ENCODE measurements around the gene RBBP4. TPM values are rescaled to one million over a fixed set of nuclear protein-coding genes. Genes with fewer than 3 reads are reported as not detected.
"Not testable (repeated sequence)": the region's sequence is repeated elsewhere in the genome, so short reads cannot be mapped to it uniquely, and the experiment has no call there.

Gene RBBP4
- total RNA-seq, 2 donors from 2014 or later, result 128 to 129 TPM

GRCh38 chr1:32711221-32711620, 60.2 kb downstream of the RBBP4 start:
- not testable (repeated sequence) for DNase-seq, ATAC-seq
- intact Hi-C loops (cut with DNase I, micrococcal nuclease), result loop anchor here in 1 of 2 donors (10.0 kb wide), 1 partner anchor 64 kb away; no protein-coding TSS in a partner anchor

- ATAC-seq (no peak), DNase-seq (no peak)
- intact Hi-C loops (cut with DNase I, micrococcal nuclease), result loop anchor here (2.0 to 10.0 kb wide), 2 partner anchors 60 to 62 kb away; no protein-coding TSS in a partner anchor
Measured at GRCh38 chr1:32713081-32713480, 62.1 kb downstream of the RBBP4 start.

- intact Hi-C loops (cut with DNase I, micrococcal nuclease), result loop anchor here in 1 of 2 donors (10.0 kb wide), 1 partner anchor 61 kb away; no protein-coding TSS in a partner anchor
- ATAC-seq (no peak), DNase-seq (peak in 1 of 2 donors; percentile 35)
Measured at GRCh38 chr1:32714277-32714676, 63.3 kb downstream of the RBBP4 start.

DNA sequence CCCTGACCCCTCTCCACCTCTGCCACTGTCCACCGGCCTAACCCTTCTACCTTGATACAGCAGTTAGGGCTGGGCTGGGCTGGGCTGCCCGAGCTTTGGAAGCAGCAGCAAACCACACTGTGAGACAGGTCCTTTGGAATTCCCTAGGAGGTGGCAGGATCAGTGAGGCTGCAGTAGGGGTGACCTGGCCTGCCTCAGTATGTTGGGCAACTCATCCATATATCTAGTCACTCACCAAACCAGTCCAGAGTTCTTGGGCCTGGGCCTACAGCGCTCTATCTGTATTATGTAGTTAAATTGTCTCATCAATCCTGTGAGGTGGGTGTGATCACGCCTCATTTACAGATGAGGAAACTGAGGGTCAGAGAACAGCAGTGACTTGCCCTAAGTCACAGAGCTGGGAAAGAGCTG, 64.9 kb downstream of the RBBP4 start:
- intact Hi-C loops (cut with DNase I, micrococcal nuclease), result loop anchor here in 1 of 2 donors (10.0 kb wide), 1 partner anchor 59 kb away; no protein-coding TSS in a partner anchor
- peak in 1 of 2 donors; percentile 34 for DNase-seq

GRCh38 chr1:32716312-32717148, 65.5 kb downstream of the RBBP4 start:
- intact Hi-C loops (cut with DNase I, micrococcal nuclease), result loop anchor here in 1 of 2 donors (10.0 kb wide), 1 partner anchor 58 kb away; no protein-coding TSS in a partner anchor
- ATAC-seq, result peak; percentile 87

More for the DNA sequence above, 64.9 kb downstream of the RBBP4 start:
- ATAC-seq, result peak; percentile 19

GRCh38 chr1:32717503-32717902, 66.5 kb downstream of the RBBP4 start:
- intact Hi-C loops (cut with DNase I, micrococcal nuclease), result loop anchor here in 1 of 2 donors (10.0 kb wide), 1 partner anchor 57 kb away; no protein-coding TSS in a partner anchor
- DNase-seq, result no peak
- no peak for ATAC-seq

More at GRCh38 chr1:32716312-32717148, 65.5 kb downstream of the RBBP4 start:
- DNase-seq, result peak; percentile 98

GRCh38 chr1:32718036-32718435, 67.0 kb downstream of the RBBP4 start:
- no peak for DNase-seq
- intact Hi-C loops (cut with DNase I, micrococcal nuclease), result loop anchor here in 1 of 2 donors (10.0 kb wide), 1 partner anchor 57 kb away; no protein-coding TSS in a partner anchor
- ATAC-seq, result no peak

- intact Hi-C loops (cut with DNase I, micrococcal nuclease), result loop anchor here in 1 of 2 donors (10.0 kb wide), 1 partner anchor 56 kb away; no protein-coding TSS in a partner anchor
- DNase-seq (no peak), ATAC-seq (no peak)
Measured at GRCh38 chr1:32718527-32718926, 67.5 kb downstream of the RBBP4 start.

- ATAC-seq, result no peak
- intact Hi-C loops (cut with DNase I, micrococcal nuclease), result loop anchor here in 1 of 2 donors (10.0 kb wide), 1 partner anchor 55 kb away; no protein-coding TSS in a partner anchor
Measured at GRCh38 chr1:32719681-32720275, 68.8 kb downstream of the RBBP4 start.

GRCh38 chr1:32724678-32725614, 73.9 kb downstream of the RBBP4 start:
- ATAC-seq (peak; percentile 84), DNase-seq (peak; percentile 41 to 74)
- intact Hi-C loops (cut with DNase I, micrococcal nuclease), result no loop called here

More at GRCh38 chr1:32719681-32720275, 68.8 kb downstream of the RBBP4 start:
- no peak for DNase-seq

DNA sequence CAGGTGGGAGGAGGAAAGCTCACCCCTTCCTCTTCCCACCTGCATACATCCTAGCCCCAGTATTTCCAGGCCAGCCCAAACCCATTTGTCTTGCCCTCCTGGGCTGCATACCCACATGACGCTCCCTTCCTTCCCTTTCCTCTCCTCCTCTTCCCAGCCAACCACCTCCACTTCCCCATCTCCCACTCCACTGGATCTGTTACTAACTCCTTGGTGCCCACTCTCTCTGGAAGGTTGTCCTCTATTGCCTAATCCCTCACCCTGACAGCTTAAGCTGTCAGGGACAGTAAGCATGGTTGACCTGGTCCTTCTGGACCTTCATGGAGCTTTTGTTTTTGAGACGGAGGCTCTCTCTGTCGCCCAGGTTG, 74.6 kb downstream of the RBBP4 start:
- no peak for DNase-seq
- ATAC-seq, result no peak
- intact Hi-C loops (cut with DNase I, micrococcal nuclease), result no loop called here

GRCh38 chr1:32727876-32728275, 76.9 kb downstream of the RBBP4 start:
- DNase-seq (no peak), ATAC-seq (peak; percentile 20)
- intact Hi-C loops (cut with DNase I, micrococcal nuclease), result no loop called here

- ATAC-seq (no peak), DNase-seq (no peak)
- intact Hi-C loops (cut with DNase I, micrococcal nuclease), result no loop called here
Measured at GRCh38 chr1:32728413-32729077, 77.5 kb downstream of the RBBP4 start.

GRCh38 chr1:32729254-32730046, 78.4 kb downstream of the RBBP4 start:
- no peak for ATAC-seq
- DNase-seq, result no peak
- intact Hi-C loops (cut with DNase I, micrococcal nuclease), result no loop called here

DNA sequence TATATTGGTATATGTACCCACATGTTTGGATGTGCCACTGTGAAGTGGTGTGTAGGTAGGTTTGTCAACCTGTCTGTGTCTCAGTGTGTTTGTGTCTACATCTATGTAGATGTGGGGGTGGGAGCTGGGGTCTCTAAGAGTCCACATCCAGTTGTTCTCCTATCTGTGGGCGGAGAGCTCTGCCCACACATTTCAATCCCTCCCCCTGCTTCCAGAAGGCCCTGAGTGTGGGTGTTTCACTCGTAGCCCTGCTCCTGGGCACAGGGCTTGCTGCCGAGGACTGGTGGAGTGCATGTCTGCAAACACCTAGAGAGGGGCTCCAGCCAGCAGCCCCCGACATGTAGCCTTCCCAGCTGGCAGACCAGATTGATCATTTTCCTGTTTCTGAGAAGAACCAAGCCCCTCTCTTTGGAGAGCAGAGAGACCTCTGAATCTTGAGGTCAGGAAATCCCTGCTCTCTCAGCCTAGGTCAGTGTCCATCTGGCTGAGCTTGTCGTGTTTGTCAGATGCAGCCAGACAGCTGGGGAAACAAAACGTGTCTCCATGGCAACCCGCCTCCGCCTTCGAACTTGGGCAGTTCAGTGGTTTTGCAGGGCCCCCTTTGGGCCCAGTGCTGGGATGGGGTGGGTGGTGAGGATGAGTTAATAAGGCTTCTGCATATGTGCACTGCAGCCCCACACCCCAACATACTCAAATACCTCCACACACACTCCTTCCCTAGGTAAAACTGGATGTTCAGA, 82.7 kb downstream of the RBBP4 start:
- intact Hi-C loops (cut with DNase I, micrococcal nuclease), result no loop called here
- ATAC-seq (no peak), DNase-seq (no peak)
